ENCODE data around the gene GPRC5B.

DNA sequence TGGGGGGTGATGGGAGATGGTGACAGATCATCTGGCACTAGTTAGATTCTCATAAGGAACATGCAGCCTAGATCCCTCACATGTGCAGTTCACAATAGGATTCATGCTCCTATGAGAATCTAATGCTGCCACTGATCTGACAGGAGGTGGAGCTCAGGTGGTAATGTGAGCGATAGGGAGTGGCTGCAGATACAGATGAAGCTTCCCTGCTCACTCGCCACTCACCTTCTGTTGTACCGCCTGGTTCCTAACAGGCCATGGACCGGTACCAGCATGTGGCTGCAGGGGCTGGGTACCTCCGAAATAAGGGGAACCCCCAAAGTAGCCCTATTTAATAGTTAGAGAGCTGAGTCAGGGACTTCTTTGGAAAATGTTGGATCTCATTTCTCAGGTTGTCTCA, 60.4 kb downstream of the GPRC5B start:
- TF ChIP-seq TAF1 (IDR thresholded peaks at IDR 0.05; ENCODE audit: low read depth): no peak
- no peak for TF ChIP-seq EGR1 (IDR thresholded peaks at IDR 0.05)
- TF ChIP-seq, protein P1, sequence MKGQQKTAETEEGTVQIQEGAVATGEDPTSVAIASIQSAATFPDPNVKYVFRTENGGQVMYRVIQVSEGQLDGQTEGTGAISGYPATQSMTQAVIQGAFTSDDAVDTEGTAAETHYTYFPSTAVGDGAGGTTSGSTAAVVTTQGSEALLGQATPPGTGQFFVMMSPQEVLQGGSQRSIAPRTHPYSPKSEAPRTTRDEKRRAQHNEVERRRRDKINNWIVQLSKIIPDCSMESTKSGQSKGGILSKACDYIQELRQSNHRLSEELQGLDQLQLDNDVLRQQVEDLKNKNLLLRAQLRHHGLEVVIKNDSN (IDR thresholded peaks at IDR 0.05): no peak
- no peak for TF ChIP-seq YY1 (IDR thresholded peaks at IDR 0.05; ENCODE audit: low read depth)
- no peak for TF ChIP-seq EP300 (IDR thresholded peaks at IDR 0.05; ENCODE audit: borderline replicate concordance)

All from Ishikawa (cell line).